ENCODE results near the gene FBXO7.

DNA sequence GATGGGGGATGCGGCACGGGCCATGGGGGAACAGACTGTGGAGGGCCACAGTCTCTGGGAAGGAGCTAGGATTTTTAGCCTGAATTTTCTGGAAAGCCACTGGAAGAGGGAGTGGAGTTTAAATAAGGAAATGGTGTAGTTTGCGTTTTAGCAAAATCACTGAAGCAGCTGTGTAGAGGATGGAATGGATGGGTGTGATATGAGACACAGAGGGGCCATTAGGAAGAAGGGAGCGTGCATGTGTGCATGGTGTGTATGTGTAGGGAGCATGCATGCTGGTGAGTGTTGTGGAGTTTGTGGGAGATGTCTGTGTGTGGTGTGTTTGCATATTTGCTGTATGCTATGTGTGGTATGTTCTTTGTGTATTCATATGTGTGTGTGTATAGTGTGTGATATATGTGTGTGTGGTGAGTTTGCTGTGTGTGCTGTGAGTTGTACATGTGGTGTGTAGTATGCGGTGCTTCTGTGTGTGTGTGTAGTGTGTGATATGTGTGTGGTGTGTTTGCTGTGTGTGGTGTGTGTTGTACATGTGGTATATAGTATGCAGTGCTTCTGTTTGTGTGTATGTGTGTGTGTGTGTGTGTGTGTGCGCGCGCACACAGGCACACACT, 67.6 kb downstream of the FBXO7 start:
- TF ChIP-seq, protein P1, sequence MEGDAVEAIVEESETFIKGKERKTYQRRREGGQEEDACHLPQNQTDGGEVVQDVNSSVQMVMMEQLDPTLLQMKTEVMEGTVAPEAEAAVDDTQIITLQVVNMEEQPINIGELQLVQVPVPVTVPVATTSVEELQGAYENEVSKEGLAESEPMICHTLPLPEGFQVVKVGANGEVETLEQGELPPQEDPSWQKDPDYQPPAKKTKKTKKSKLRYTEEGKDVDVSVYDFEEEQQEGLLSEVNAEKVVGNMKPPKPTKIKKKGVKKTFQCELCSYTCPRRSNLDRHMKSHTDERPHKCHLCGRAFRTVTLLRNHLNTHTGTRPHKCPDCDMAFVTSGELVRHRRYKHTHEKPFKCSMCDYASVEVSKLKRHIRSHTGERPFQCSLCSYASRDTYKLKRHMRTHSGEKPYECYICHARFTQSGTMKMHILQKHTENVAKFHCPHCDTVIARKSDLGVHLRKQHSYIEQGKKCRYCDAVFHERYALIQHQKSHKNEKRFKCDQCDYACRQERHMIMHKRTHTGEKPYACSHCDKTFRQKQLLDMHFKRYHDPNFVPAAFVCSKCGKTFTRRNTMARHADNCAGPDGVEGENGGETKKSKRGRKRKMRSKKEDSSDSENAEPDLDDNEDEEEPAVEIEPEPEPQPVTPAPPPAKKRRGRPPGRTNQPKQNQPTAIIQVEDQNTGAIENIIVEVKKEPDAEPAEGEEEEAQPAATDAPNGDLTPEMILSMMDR (IDR thresholded peaks at IDR 0.05; ENCODE audit: low read depth, low read length) = no peak
- no peak for TF ChIP-seq EZH2phosphoT487 (IDR thresholded peaks at IDR 0.05; ENCODE audit: low read depth)

All from OCI-LY3 (cell line).